NCI-H2029 treated with DMSO at 0.1 percent for 48 hours (cell line): Measurements from ENCODE around the gene MAFB.

Experiments used
- DNase-seq: peaks from one replicate; lab custom pipeline; 2025; lab: John Stamatoyannopoulos, UW

MAFB gene

DNA sequence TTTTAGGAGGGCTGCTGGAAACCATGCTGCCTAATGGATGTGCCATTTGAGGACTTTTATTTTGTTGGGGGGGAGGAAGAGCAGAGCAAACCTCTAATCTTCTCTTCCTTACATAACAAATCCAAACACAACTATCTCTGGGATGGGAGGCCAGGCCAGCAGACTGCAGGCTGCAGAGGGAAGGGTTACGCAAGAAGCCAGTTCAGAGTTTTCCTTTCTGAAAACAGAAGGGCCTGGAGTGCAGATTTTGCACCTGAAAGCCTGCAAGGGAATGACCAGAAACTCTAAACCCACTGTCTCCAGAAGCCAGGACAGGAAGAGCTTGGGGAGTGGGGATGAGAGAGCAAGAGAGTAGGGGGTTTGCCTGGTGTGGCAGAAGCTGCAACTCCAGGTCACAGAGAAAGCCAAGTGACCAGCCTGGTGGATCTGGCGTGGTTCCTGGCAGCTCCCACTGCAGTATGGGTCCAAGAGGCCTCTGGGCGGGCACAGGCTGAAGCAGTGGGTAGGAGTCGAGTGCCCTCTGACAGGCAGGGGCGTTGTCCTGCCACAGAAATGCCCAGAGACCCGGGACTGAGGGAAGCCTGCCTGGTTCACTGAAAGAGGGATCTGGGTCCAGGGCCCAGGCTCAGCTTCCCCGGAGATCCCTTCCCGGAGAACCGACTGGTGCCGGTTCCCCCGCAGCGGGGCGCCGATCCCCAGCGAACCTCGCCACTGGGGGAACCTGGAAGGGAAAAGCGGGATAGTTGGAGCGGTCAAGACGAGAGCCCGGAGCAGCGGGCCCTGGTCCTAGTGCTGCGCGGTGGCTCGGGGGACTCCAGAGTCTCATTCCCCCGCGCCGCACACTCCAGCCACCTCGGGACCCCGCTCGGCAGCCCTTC, 6.7 kb downstream of the MAFB start:
- no peak for DNase-seq

DNA sequence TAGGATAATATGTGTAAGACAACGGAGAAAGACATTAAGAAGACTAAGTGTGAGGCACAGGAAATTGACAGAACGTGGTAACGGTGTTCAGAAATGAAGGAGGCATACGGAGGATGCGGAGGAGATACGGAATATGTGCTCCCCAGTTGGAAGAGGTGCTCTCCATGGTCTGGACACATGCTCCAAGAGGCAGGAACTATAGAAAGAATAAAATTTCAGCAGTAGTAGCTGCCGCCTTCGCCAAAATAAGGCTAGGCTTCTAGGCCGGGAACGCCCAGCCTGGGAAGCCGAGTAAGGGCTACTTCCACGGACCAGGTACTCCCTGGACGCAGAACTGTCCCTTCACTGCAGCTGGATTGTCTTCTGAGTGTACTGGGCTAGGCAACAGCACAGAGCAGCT, 7.4 kb downstream of the MAFB start:
- no peak for DNase-seq

DNA sequence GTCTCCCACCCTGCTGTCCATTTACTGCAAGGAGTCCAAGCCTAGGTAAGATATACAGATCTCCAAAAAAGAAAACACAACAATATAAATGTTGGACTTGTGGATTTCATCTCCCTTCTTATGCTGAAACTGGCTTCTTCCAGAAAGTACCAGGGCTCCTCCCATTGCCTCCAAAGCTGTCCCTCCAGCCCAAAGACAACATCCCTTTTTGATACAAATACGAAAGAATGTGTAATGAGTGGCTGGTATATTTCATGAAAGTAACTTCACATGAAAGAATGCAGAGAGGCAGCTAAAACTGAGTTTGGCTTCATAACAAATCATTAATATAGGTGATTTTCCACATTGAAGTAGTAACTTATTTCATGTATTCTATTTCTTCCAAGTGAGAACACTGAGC, 7.9 kb downstream of the MAFB start:
- DNase-seq = no peak

DNA sequence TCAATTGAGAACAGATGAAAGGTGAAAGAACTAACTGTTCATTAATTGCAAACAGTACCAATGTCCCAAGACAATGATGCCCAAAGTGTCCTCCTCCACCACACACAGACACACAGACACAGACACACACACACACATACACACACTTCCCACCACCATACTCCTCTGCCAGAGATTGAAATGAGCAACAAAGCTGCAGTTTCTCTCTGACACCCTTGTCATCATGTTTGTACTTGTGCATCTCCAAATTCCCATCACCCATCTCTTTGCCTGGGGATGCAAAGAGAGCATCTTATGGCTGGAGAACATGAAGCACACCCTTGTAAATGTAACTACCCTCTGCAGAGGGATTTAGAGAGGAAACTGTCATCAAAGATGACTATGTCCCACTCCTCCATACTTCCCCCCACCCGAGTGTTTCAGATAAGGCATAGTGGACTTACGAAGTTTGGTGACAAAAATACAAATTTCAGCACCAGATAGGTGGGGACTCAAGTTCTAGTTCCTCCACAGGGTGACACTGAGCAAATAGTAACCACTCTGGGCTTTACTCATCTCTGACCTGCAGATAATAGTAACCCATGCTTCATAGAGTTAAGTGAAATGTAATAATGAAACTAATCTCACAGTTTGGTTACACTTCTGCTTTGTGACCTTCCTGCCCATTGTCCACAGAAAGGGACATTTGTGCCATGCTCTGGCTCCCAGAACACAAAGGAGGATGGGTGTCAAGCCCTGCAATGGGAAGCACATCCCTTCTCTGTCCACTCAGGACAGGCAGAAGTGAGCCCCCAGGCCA, 8.7 kb downstream of the MAFB start:
- no peak for DNase-seq

DNA sequence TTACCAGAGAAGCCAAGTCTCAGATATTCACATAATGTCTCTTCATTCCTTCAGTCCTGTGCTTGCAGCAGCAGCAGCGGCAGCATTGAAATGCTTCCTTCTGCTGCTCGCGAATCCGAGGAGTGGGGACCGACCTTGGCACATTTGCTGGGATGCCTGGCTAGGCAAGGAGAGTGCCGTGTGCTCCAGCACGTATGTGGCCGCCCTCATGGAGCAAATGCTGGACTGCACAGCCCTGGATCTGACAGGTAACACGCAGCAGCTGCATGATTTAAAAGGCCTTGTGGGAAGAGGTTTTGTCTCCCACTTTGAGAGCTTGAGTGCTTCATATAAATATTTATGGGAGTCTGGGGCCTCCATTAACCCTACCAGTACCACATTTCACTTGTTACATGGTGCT, 9.9 kb downstream of the MAFB start:
- no peak for DNase-seq

DNA sequence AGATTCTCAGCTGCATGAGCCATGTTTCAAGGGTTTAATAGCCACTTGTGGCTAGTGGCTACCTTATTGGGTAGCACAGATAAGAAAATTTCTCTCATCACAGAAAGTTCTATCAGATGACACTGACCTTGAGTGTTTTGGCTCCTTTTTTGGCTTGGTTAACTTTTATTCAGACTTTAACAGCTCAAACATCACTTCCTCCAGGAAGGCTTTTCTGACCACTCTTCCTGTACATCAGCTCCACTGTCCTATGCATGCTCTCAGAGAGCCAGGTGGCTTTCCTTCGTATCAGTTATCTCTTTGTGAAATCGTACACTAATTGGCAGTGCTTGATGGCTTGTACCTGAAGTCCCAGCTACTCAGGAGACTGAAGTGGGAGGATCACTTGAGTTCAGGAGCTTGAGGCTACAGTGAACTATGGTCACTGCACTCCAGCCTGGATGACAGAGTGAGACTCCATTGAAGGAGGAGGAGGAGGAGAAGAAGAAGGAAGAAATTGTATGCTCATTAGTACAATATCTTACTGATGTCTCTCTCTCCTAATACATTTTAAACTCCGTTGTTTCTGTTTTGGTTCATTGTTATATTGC, 10.7 kb downstream of the MAFB start:
- DNase-seq = peak; percentile 66

DNA sequence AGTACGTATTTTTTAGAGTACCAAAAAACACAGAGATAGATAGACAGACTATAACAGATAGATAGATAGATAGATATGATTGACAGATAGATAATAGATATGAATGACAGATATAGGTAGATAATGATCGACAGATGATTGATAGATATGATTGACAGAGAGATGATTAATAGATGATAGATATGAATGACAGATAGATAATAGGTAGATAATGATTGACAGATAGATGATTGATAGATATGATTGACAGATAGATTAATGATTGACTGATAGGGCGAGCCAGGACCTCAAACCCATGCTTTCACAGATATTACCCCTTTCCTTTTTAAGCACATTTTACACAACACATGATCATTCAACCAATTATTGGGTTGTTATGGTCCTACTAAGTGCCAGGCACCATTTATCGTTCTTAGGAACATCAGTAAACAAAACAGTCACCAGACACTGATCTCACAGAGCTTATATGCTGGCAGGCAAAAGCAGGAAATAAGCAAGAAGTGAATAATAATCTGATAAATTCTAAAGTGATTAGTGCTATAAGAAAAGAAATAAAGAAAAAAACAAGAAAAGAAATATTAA, 11.6 kb downstream of the MAFB start:
- no peak for DNase-seq

DNA sequence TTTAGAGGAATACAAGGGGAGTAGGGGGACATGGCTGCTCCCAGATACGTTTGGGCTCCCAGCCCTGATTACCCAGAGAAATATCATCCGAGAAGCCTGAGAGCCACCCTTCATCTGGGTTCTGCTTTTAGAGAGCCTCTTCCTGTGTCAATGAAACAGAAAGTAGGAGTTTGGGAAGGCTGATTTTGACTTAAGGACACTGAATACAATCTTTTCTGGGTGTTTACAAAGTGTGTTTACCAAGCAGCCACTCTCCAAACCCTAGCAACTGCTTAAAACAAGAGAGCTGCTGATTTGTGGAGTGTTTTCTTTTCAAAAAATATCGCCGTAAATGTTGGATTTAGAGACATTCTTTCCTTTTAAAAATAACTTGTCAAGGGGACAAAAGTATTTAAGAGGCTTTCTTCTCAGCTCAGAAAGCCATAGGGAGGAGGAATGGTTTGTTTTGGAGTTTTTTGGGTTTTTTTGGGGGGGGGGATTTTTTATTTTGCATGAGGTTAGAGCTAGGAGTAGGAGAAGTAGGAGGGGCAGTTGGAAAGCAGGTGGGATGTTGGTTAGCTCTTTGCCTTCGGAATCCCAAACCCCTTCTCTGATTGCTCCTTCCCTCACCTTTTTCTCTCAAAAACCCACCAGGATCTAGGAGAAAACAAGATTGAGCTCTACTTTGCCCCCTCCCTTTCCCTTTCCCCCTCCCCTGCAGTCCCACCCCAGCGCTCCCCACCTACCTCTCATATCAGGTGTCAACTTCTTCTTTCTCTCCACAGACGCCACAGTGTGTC, 12.4 kb downstream of the MAFB start:
- DNase-seq = no peak

DNA sequence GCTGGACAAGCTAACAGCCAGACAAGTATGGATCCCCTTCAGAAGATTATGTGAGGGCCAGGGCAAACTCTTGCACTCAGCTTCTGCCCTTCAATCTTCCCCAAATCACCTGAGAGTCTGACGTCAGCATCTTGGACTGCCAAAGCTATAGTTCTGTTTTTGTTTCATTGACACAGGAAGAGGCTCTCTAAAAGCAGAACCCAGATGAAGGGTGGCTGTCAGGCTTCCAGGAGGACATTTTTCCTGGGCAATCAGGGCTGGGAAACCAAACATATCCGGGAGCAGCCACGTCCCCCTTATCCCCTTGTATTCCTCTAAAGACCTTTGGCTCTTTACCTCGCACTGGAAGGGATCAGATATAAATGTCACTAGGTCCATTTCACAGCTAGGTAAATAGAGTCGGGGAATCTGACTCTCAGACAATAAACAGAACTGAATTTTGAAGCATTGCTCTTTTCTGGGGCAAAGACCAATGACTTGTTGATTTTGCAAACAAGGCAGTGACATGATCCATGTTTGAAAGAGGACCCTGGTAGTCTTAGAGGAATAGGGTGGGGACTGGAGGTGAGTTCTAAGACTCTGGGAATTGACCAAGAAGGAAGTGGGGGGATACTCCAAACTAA, 13.3 kb downstream of the MAFB start:
- no peak for DNase-seq

DNA sequence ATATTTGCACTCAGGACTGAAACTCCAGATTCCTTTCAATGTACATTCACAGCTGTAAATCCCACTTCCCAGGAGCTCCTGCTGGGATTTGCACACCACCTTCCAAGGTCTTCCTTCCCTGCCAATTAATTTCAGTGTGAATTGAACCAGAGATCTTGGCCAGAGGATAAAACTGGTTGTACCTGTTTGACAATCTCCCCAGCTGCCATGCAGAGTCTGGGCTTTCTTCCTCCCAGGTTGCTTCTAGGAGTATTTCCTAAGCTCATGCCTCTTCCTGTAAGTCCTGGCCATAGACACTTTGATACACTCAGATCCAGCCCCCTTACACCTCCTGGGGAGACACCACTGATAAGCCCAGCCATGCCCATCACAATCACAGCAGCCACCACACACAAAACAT, 15.6 kb downstream of the MAFB start:
- no peak for DNase-seq

DNA sequence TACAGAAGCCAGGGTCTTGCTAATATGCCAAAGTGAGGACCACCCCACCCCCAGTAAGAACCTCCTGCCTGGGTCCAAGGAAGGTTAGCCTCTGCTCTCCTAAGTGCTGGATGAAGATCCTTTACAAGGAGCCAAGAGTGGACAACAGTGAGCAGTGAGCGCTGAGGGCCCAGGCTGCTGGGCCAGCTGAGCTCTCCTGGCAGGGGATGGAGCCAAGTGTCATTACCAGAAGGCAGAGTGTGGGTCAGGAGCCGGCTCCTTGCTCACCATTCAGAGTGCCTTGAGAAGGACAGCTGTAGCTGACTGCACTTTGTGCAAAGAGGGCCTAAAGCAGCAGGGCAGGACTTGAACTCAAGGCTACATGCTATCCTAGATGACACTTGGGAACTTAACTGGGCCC, 16.9 kb downstream of the MAFB start:
- DNase-seq = no peak

DNA sequence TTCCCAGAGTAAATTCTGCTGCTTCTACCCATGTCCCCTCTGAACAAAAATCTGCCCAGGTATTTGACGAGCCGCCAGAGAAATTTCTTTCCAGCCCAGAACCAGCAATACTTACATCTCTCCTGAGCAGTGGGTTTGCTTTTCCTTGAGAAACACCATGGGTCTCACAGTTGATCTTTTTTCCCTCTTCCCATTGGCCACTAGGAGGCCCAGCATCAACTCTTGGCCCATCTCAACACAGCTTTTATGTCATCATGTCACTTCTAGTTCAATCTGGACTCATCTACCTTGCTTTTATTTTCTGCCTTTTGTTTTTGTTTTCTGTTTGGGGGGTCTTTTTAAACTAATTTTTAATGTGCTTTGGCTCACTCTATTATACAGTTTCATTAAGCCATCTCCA, 18.8 kb downstream of the MAFB start:
- DNase-seq = no peak

DNA sequence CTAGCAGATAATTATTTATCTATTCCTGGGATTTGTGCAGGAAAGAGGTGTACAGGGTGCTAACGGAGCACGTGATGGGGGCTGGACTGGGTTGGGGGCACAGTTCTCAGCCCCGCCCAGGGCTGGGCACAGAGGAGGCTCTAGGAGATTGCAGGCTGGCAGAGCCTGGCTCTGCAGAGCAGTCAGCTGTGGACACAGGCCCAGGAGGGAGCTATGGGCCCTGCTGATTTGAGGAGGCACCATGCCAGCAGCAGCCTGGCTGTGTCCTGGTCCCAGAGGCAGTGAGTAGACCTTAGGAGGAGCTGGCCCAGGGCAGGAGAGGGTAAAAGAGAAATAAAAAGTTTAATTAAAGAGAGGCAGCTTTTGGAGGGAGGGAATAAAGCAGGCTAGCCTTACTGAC, 19.3 kb downstream of the MAFB start:
- DNase-seq = no peak

DNA sequence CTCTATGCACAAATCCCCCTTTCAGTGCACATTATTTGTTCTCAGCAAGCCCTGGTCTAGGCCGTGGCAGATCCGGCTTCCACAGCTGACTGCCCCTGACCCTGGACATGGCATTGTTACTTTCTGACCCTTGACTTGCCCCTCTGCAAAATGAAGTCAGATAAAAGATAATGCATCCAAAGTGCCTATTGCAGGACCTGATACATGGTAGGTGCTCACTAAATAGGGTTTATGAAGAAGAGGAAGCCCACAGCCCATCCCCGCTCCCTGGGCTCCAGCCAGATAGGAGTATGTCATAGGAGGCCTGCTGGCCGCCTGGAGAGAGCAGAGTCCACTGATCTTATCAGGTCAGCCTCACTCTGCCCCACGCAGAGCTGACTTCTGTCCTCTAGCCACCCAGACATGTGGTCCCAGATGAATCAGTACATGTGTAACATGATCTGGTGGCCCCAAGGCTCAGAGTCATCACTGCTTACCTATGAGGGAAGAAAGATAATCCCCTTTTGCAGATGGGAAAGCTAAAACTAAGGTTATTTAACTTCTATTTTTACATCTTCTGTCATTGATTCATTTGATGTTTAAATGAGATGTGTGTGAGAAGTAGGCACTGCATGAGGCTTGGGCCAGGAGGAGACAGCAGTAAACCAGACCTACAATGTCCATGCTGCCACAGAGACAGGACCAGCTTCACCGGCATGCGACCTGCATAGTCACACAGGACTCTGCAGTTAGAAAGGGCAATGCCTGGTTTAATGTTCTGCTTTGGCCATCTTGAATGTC, 20.4 kb downstream of the MAFB start:
- DNase-seq = no peak

DNA sequence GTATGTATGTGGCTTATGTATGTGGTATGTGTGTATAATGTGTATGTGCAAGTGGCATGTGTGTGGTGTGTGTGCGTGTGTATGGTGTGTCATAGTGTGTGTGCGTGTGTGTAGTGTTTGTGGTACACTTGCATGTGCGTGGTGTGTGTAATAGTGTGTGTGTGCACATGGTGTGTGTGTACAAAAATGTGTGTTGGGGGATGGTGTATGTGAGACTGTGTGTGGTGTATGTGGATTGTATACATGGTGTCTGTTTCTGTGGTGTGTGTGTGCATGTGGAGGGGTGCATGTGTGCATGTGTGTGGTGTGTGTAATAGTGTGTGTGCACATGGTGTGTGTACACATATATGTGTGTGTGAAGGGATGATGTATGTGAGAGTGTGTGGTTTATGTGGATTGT, 21.5 kb downstream of the MAFB start:
- DNase-seq = no peak

DNA sequence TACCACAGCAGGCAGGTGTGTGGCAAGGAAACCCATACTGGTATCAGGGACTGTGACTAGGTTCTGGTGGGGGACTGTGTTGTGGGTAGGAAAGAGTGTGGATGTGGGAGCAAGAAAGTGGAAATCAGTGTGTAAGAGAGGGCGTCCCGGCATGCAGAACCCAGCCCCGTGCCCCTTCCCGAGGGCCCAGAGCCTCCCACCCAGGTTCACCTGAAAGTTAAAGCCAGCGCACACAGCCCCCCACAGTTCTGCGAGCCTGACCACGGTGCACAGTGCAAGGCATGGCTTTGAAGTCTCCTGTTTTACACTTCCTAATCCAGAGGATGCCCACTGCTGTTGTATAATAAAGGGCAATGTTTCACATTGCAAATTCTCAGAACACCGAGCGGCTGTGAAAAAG, 22.7 kb downstream of the MAFB start:
- no peak for DNase-seq

DNA sequence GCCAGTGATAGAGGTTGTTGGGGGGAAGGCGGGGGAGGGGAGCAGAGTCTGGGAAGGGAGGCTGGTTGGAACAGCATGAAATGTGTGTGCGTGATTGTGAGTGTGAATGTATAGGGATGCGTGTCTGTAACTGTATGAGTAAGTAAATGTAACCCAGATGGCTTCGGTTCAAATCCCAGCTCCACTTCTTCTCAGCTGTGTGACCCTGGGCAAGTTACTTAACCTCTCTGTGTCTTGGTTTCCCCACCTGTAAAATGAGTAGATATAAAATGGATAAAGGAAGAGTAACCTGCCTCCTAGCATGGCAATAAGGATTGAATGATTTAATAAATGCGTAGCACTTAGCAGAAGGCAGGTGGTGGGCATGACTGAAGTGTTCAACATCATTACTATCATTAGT, 24.1 kb downstream of the MAFB start:
- no peak for DNase-seq

DNA sequence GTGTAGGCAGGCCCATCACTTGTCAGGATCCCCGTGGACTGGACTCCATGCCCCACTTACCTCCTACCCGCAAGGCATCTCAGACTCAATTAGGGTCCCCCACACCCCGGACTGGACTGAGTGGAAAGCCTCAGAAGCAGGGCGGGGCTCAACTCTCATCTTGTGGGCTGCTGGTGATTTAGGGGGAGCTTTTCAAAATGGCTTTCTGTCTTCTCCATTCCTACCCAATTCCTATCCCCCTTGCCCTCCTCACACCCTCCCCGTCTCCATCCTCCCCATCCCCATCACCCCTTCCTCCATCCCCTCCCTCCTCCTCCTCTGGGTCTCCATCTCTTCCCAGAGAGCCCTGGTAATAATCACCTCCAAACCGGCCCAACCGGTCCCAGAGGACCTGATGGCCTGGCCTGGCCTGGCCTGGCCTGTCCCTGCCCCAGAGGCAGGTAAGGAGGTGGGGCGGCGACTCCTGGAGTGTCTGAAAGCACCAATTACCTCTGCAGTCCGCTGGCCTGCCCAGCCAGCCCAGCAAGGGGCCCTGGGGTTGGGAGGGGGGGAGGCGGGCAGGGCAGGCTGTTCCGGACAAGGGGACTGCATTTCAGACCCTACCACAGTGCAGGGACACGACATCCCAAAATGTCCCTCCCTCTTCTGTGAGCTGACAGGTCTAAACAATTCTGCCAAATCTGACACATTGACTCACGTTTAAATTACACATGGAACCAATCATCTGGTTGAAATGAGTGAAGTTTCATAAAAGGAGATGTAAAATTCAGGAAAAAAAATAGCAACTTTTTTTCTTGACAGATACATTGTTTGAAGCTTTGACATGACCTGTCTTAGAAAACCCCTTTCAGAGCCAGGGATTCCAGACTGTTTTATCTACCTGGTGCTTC, 24.8 kb downstream of the MAFB start:
- no peak for DNase-seq

DNA sequence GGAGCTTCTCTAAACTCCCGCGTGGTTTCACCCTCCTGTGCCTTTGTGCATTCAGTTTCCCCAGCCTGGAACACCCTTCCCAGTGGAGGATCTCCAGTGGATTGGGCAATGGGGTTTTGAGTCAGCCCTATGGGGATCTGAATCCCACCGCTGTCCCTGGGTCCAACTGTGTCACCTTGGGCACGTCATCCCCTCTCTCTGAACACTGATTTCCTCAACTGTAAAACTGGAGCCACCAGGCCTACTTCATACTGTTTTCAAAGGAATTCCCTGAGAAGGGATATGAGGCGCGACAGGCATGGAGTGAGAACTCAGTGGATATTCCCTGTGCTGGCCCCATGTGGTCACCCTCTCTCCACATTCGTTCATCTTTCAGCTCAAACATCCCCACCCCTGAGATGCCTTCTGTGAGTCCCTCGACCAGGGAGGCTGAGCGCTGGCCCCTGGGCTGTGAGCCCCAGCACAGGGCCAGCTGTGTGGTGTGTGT, 25.7 kb downstream of the MAFB start:
- no peak for DNase-seq
